H9 (cell line): Measurements from ENCODE around the gene KIF24. TPM values are rescaled to one million over a fixed set of nuclear protein-coding genes. Genes with fewer than 3 reads are reported as not detected.
A peak's percentile ranks its signal among the peaks of the same experiment; 100 is the strongest.

Experiments used
- DNase-seq: peaks from one replicate; pipeline ENCODE4 v3.0.0-alpha.2; 2017
- H2AFZ ChIP-seq: one replicate; pipeline ENCODE4 v1.6.1; 2013; ENCODE audit warnings: mild to moderate bottlenecking, low read length, control low read depth, moderate library complexity
- H2AK5ac ChIP-seq: 2 replicates; pipeline ENCODE4 v1.6.1; 2013; ENCODE audit warnings: low read length, control low read depth, mixed read lengths; ENCODE audit not compliant: insufficient read length
- H2BK120ac ChIP-seq: one replicate; pipeline ENCODE4 v1.6.1; 2013; ENCODE audit warnings: low read depth, mild to moderate bottlenecking, low read length, control low read depth, inconsistent platforms; ENCODE audit not compliant: poor library complexity, severe bottlenecking
- H2BK12ac ChIP-seq: 2 replicates; pipeline ENCODE4 v1.6.1; 2013; ENCODE audit warnings: low read length, control low read depth, mixed read lengths, low read depth; ENCODE audit not compliant: insufficient read length
- H2BK15ac ChIP-seq: 2 replicates; pipeline ENCODE4 v1.6.1; 2013; ENCODE audit warnings: low read depth, low read length, control low read depth
- H2BK20ac ChIP-seq: one replicate; pipeline ENCODE4 v1.6.1; 2013; ENCODE audit warnings: low read depth, mild to moderate bottlenecking, low read length, control low read depth, inconsistent platforms; ENCODE audit not compliant: poor library complexity, severe bottlenecking
- H2BK5ac ChIP-seq: 2 replicates; pipeline ENCODE4 v1.6.1; 2013; ENCODE audit warnings: low read length, control low read depth, mixed read lengths; ENCODE audit not compliant: insufficient read length
- H3K14ac ChIP-seq: 2 replicates; pipeline ENCODE4 v1.6.1; 2013; ENCODE audit warnings: low read length, control low read depth; ENCODE audit not compliant: insufficient read depth
- H3K18ac ChIP-seq: 2 replicates; pipeline ENCODE4 v1.6.1; 2013; ENCODE audit warnings: low read depth, mild to moderate bottlenecking, mixed read lengths, low read length, control low read depth; ENCODE audit not compliant: insufficient read length
- H3K23ac ChIP-seq: 2 replicates; pipeline ENCODE4 v1.6.1; 2013; ENCODE audit warnings: low read length, control low read depth, mixed read lengths, low read depth; ENCODE audit not compliant: insufficient read length
- H3K23me2 ChIP-seq: 2 replicates; pipeline ENCODE4 v1.6.1; 2013; ENCODE audit warnings: low read depth, mild to moderate bottlenecking, mixed read lengths, low read length, control low read depth; ENCODE audit not compliant: insufficient read length, poor library complexity, severe bottlenecking
- H3K27ac ChIP-seq: 2 replicates; pipeline ENCODE4 v1.5.1; 2013; ENCODE audit warnings: low read length, control low read depth, mixed read lengths, low read depth; ENCODE audit not compliant: insufficient read length
- H3K27me3 ChIP-seq: 2 replicates; pipeline ENCODE4 v1.6.1; 2013; ENCODE audit warnings: low read length, control low read depth, inconsistent platforms; ENCODE audit not compliant: insufficient read depth
- H3K4ac ChIP-seq: 2 replicates; pipeline ENCODE4 v1.6.1; 2013; ENCODE audit warnings: low read depth, mild to moderate bottlenecking, control low read depth, inconsistent platforms, low read length, moderate library complexity
- H3K4me1 ChIP-seq: 2 replicates; pipeline ENCODE4 v1.6.1; 2013; ENCODE audit warnings: low read length, control low read depth, inconsistent platforms; ENCODE audit not compliant: insufficient read depth
- H3K4me2 ChIP-seq: 2 replicates; pipeline ENCODE4 v1.6.1; 2013; ENCODE audit warnings: low read length, control low read depth, mixed read lengths; ENCODE audit not compliant: insufficient read length, insufficient read depth
- H3K56ac ChIP-seq: 2 replicates; pipeline ENCODE4 v1.6.1; 2013; ENCODE audit warnings: low read depth, mild to moderate bottlenecking, mixed read lengths, low read length, control low read depth; ENCODE audit not compliant: insufficient read length
- H3K79me1 ChIP-seq: 2 replicates; pipeline ENCODE4 v1.6.1; 2013; ENCODE audit warnings: low read depth, mild to moderate bottlenecking, moderate library complexity, low read length, control low read depth, inconsistent platforms; ENCODE audit not compliant: insufficient read depth, poor library complexity, severe bottlenecking
- H3K79me2 ChIP-seq: 2 replicates; pipeline ENCODE4 v1.6.1; 2013; ENCODE audit warnings: low read length, control low read depth, inconsistent platforms; ENCODE audit not compliant: insufficient read depth
- H3K9ac ChIP-seq: 2 replicates; pipeline ENCODE4 v1.6.1; 2013; ENCODE audit warnings: low read length, control low read depth, mixed read lengths; ENCODE audit not compliant: insufficient read length; ENCODE audit errors: extremely low read depth
- H3K9me3 ChIP-seq: one replicate; pipeline ENCODE4 v1.6.1; 2013; ENCODE audit warnings: low read depth, low read length, inconsistent platforms; ENCODE audit not compliant: control insufficient read depth
- H3T11ph ChIP-seq: one replicate; pipeline ENCODE4 v1.6.1; 2013; ENCODE audit warnings: mild to moderate bottlenecking, low read length, control low read depth, inconsistent platforms
- H4K20me1 ChIP-seq: one replicate; pipeline ENCODE4 v1.6.1; 2013; ENCODE audit not compliant: control insufficient read depth, insufficient read length, insufficient read depth
- H4K5ac ChIP-seq: 2 replicates; pipeline ENCODE4 v1.6.1; 2013; ENCODE audit warnings: low read depth, mild to moderate bottlenecking, mixed read lengths, low read length, control low read depth; ENCODE audit not compliant: insufficient read length
- H4K8ac ChIP-seq: replicated peaks from 2 replicates; pipeline ENCODE4 v1.6.1; 2013; ENCODE audit warnings: low read length, control low read depth, mixed read lengths, low read depth; ENCODE audit not compliant: insufficient read length
- H4K91ac ChIP-seq: 2 replicates; pipeline ENCODE4 v1.6.1; 2013; ENCODE audit warnings: low read depth, mild to moderate bottlenecking, moderate library complexity, mixed read lengths, low read length, control low read depth; ENCODE audit not compliant: insufficient read length
- H3K27ac Mint-ChIP-seq, 3 experiments: 2 replicates in 2 of 3; 3 replicates in 1 of 3; pipeline ENCODE4 v1.8.0; 2020 to 2021; ENCODE audit warnings: mixed read lengths in 3 of 3, mild to moderate bottlenecking in 1 of 3, moderate library complexity in 1 of 3
- H3K27me3 Mint-ChIP-seq: 2 replicates; pipeline ENCODE4 v1.8.0; 2021; ENCODE audit warnings: low read depth, mild to moderate bottlenecking, moderate library complexity, mixed read lengths
- H3K36me3 Mint-ChIP-seq, 3 experiments: 2 replicates in 2 of 3; 3 replicates in 1 of 3; pipeline ENCODE4 v1.8.0; 2020 to 2021; ENCODE audit warnings: low read depth in 3 of 3, mixed read lengths in 3 of 3; ENCODE audit not compliant: insufficient read depth in 1 of 3
- H3K4me1 Mint-ChIP-seq, 2 experiments: 2 replicates each; pipeline ENCODE4 v1.8.0; 2020; ENCODE audit warnings: mixed read lengths in 2 of 2
- H3K4me3 Mint-ChIP-seq, 2 experiments: 2 replicates in 1 of 2; 3 replicates in 1 of 2; pipeline ENCODE4 v1.8.0; 2020 to 2021; ENCODE audit warnings: mild to moderate bottlenecking in 2 of 2, mixed read lengths in 2 of 2, moderate library complexity in 1 of 2
- H3K9me3 Mint-ChIP-seq, 2 experiments: 2 replicates in 1 of 2; 3 replicates in 1 of 2; pipeline ENCODE4 v1.8.0; 2020; ENCODE audit warnings: mild to moderate bottlenecking in 2 of 2, mixed read lengths in 2 of 2, moderate library complexity in 1 of 2
- CTCF ChIP-seq: fragments of 200-600 bp; sonication (generic); conservative IDR thresholded peaks from 3 replicates; pipeline ENCODE4 v1.8.0; 2021; ENCODE audit warnings: antibody characterized with exemption, mild to moderate bottlenecking
- WGBS: extraction: QIAGEN DNeasy Blood & Tissue Kit; methylation state at CpG from one replicate; pipeline ENCODE4 v1.1.7; 2013; ENCODE audit warnings: missing lambda C conversion rate, low lambda C conversion rate, mixed read lengths; ENCODE audit not compliant: insufficient read length; ENCODE audit errors: extremely low coverage; 5-methylcytosine and 5-hydroxymethylcytosine counted together
- total RNA-seq: library from RNA; stranded (reverse); gene quantifications from 2 replicates; pipeline ENCODE4 v1.2.1, GENCODE V29; 2021

The KIF24 gene
- total RNA-seq, 1 experiment from 2014 or later, result 4.0 TPM

DNA sequence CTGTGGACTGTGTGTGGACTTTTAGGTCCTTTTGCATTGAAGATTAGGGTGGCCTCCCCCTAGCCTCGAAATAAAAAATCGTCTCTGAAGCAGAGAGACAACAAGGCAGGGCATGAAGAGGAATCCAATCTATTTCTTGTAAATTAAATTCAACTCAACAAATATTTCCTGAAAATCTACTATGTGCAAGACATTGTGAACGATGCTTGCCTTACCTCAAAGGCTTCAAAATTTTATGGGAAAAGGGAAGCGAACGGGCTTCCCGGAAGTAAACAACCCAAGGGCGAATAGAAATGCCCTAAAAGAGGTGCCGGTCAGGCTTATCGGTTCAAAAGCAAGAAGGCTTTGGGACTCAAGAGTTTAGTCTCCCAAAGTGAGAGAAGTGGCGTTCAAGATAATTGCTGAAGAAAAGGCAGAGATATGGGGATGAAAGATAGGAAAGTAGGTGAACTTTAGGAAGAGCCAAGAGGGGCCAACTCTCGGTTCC lies 525 bp downstream of the KIF24 start:
- WGBS, result no CpG with 5 or more reads among the region's 11 CpGs
- H4K5ac ChIP-seq, result no peak overlapping the region
- peak overlapping the region; percentile 54 for H3K18ac ChIP-seq
- no peak overlapping the region for H3T11ph ChIP-seq
- no peak overlapping the region for H2BK120ac ChIP-seq
- H3K14ac ChIP-seq, result no peak overlapping the region
- no peak overlapping the region for H2BK15ac ChIP-seq
- H3K4ac ChIP-seq, result no peak overlapping the region
- H3K56ac ChIP-seq, result no peak overlapping the region
- no peak overlapping the region for H3K23ac ChIP-seq
- TF ChIP-seq CTCF, result no peak
- H2BK20ac ChIP-seq, result no peak overlapping the region
- H3K36me3 Mint-ChIP-seq, result no peaks in the 10 kb centered on the region
- no peaks in the 10 kb centered on the region for H3K9me3 ChIP-seq
- no peak overlapping the region for H2BK5ac ChIP-seq
- no peaks in the 10 kb centered on the region for H3K27me3 Mint-ChIP-seq
- no peak overlapping the region for H4K91ac ChIP-seq
- peaks cover 0 to 3% of the 10 kb centered on the region in 2 experiments; a peak in 1 of 5 replicates for H3K9me3 Mint-ChIP-seq
- H3K27me3 ChIP-seq, result no peaks in the 10 kb centered on the region
- no peak overlapping the region for H3K27ac ChIP-seq
- peaks cover 8% of the 10 kb centered on the region for H3K23me2 ChIP-seq
- no peak overlapping the region for H2AK5ac ChIP-seq
- no peak for DNase-seq
- no peaks in the 10 kb centered on the region for H3K79me1 ChIP-seq
- H3K79me2 ChIP-seq, result no peaks in the 10 kb centered on the region
- no peak overlapping the region for H4K8ac ChIP-seq
- H3K4me1 Mint-ChIP-seq, result peaks cover 22 to 28% of the 10 kb centered on the region in 2 experiments
- H3K9ac ChIP-seq, result peak overlapping the region; percentile 81
- no peak overlapping the region for H2AFZ ChIP-seq
- no peaks in the 10 kb centered on the region; the same call in 1 of the 2 replicates for H3K4me1 ChIP-seq
- H3K27ac Mint-ChIP-seq, result peak overlapping the region; percentile 88 to 99 (median 90); a peak in 6 of 7 replicates
- no peaks in the 10 kb centered on the region for H4K20me1 ChIP-seq
- no peak overlapping the region for H2BK12ac ChIP-seq
- peak overlapping the region; percentile 75 for H3K4me2 ChIP-seq
- peak overlapping the region; percentile 92 to 97 for H3K4me3 Mint-ChIP-seq
